GM12878 (cell line): ENCODE measurements around the gene ZBTB48. TPM values are rescaled to one million over a fixed set of nuclear protein-coding genes. Genes with fewer than 3 reads are reported as not detected.

Experiments
- ATAC-seq: fragments of 200-7000 bp; cut with Tn5 transposase; 3 replicates; pipeline ENCODE4 v1.9.1; 2020; ENCODE audit warnings: mild to moderate bottlenecking, moderate library complexity
- BruUV-seq: library from RNA; stranded (reverse); fragments of 400-500 nt; replicated peaks from 2 replicates; lab custom pipeline; 2021; lab: Mats Ljungman, UMichigan
- CTCF ChIA-PET: fragments of 300-600 bp; sonication (Branson Sonifier 250); formaldehyde crosslinking; extraction: SDS; loops from one replicate; lab custom pipeline; 2021; ENCODE audit warnings: inconsistent platforms; lab: Yijun Ruan, JAX
- POLR2A ChIA-PET: fragments of 350-600 bp; formaldehyde crosslinking; extraction: SDS; loops from one replicate; lab custom pipeline; 2021; ENCODE audit warnings: inconsistent platforms; lab: Charles Lee
- RAD21 ChIA-PET: fragments of 300-600 bp; sonication (Branson Sonifier 250); formaldehyde crosslinking; loops from one replicate; lab custom pipeline; 2023; ENCODE audit warnings: antibody characterized with exemption; ENCODE audit not compliant: unreplicated experiment; lab: Charles Lee
- SMC1A ChIA-PET: fragments of 300-600 bp; sonication (Branson Sonifier 250); formaldehyde crosslinking; loops from one replicate; lab custom pipeline; 2023; ENCODE audit not compliant: unreplicated experiment, uncharacterized antibody; lab: Charles Lee
- DNase-seq: peaks from one replicate; pipeline ENCODE4 v3.0.0-alpha.2; 2011; ENCODE audit warnings: low read depth, low spot score
- FAIRE-seq: peaks from 3 replicates; lab custom pipeline; 2011; peaks lifted over from hg19 to GRCh38; lab: Jason Lieb, UNC
- H2AFZ ChIP-seq: 2 replicates; pipeline ENCODE4 v1.6.0; 2011; ENCODE audit warnings: low read depth, low read length, control low read depth; ENCODE audit not compliant: control insufficient read depth
- H3K27ac ChIP-seq: 2 replicates; pipeline ENCODE4 v1.5.1; 2011; ENCODE audit warnings: control low read depth; ENCODE audit not compliant: control insufficient read depth, insufficient read depth
- H3K27me3 ChIP-seq, 2 experiments: replicated peaks in 1 of 2; 2 replicates each; pipeline versions ENCODE4 v1.6.0 to v1.6.1; 2011; ENCODE audit warnings: low read length in 1 of 2; ENCODE audit not compliant: control insufficient read depth in 2 of 2, insufficient read depth in 2 of 2
- H3K36me3 ChIP-seq, 2 experiments: 2 replicates each; pipeline ENCODE4 v1.5.1; 2011; ENCODE audit warnings: low read length in 1 of 2; ENCODE audit not compliant: control insufficient read depth in 2 of 2, insufficient read depth in 2 of 2
- H3K4me1 ChIP-seq: 2 replicates; pipeline ENCODE4 v1.6.1; 2011; ENCODE audit warnings: mild to moderate bottlenecking, low read length, moderate library complexity, mixed read lengths; ENCODE audit not compliant: control insufficient read depth, insufficient read depth
- H3K4me2 ChIP-seq: 2 replicates; pipeline ENCODE4 v1.6.0; 2011; ENCODE audit warnings: control low read depth; ENCODE audit not compliant: control insufficient read depth, insufficient read depth
- H3K4me3 ChIP-seq: fragments of 200-600 bp; sonication (generic); 2 replicates; pipeline ENCODE4 v1.5.1; 2016
- H3K79me2 ChIP-seq: 2 replicates; pipeline ENCODE4 v1.6.0; 2011; ENCODE audit warnings: low read length; ENCODE audit not compliant: control insufficient read depth, insufficient read depth
- H3K9ac ChIP-seq: 2 replicates; pipeline ENCODE4 v1.8.0; 2011; ENCODE audit warnings: low read length, control low read depth, mixed read lengths; ENCODE audit not compliant: control insufficient read depth, insufficient read depth
- H3K9me3 ChIP-seq: replicated peaks from 3 replicates; pipeline ENCODE4 v1.5.1; 2011; ENCODE audit warnings: mild to moderate bottlenecking, low read length; ENCODE audit not compliant: control insufficient read depth, insufficient read depth
- H4K20me1 ChIP-seq: 2 replicates; pipeline ENCODE4 v1.6.0; 2011; ENCODE audit not compliant: control insufficient read depth, insufficient read depth
- TCF7 ChIP-seq: IDR thresholded peaks from 2 replicates; pipeline ENCODE4 v1.6.1; 2014; ENCODE audit warnings: antibody characterized with exemption, borderline replicate concordance
- ZBTB33 ChIP-seq: fragments of 450-650 bp; IDR thresholded peaks from 2 replicates; pipeline ENCODE4 v1.6.1; 2017; ENCODE audit warnings: mild to moderate bottlenecking
- WGBS: methylation state at CpG from one replicate; pipeline ENCODE4 v1.1.6; 2016; ENCODE audit warnings: low lambda C conversion rate; ENCODE audit not compliant: insufficient replicate concordance, insufficient coverage; ENCODE audit errors: missing lambda C conversion rate; 5-methylcytosine and 5-hydroxymethylcytosine counted together
- in situ Hi-C: fragments of 300-500 bp; cut with MboI; formaldehyde crosslinking; loops from 9 replicates; pipeline ENCODE4 v1.14.3; 2018; ENCODE audit warnings: mixed read lengths
- intact Hi-C: fragments of 100-400 bp; cut with micrococcal nuclease; formaldehyde crosslinking; loops from one replicate; pipeline ENCODE4 v1.14.2; 2022; ENCODE audit not compliant: unreplicated experiment
- polyA plus RNA-seq, 11 experiments: library from polyadenylated mRNA; depleted of rRNA in 4 of 11; unstranded in 6 of 11; stranded (reverse) in 5 of 11; fragments of >200 nt; fragmentation: Nextera tagmentation in 4 of 11; fragmentation: Illumina TruSeq in 1 of 11; extraction: Ambion mirVana in 4 of 11; extraction: Trizol in 1 of 11; gene quantifications; 1 replicate in 1 of 11; 2 replicates in 10 of 11; pipeline versions ENCODE4 v1.2.1 to v1.2.3, GENCODE V29; 2011 to 2016; ENCODE audit warnings: inconsistent platforms in 2 of 11, missing spikeins in 2 of 11, low read depth in 1 of 11
- total RNA-seq, 4 experiments: library from RNA; depleted of rRNA in 3 of 4; stranded (reverse); fragments of >200 nt in 3 of 4; fragmentation: Illumina TruSeq in 1 of 4; extraction: Trizol in 1 of 4; gene quantifications; 2 replicates each; pipeline versions ENCODE4 v1.2.1 to v1.2.3, GENCODE V29; 2013 to 2021
- TF ChIP-seq, protein P1 (sequence below): fragments of 450-650 bp; IDR thresholded peaks from 2 replicates; pipeline ENCODE4 v1.6.1; 2016; ENCODE audit warnings: mild to moderate bottlenecking

The ZBTB48 gene
- total and polyA plus RNA-seq, 10 of the 15 experiments (the other 5 are each of a cell fraction or from before 2014, with no cell fraction given) = 1.00 to 25.3 (median 16.7) TPM

DNA sequence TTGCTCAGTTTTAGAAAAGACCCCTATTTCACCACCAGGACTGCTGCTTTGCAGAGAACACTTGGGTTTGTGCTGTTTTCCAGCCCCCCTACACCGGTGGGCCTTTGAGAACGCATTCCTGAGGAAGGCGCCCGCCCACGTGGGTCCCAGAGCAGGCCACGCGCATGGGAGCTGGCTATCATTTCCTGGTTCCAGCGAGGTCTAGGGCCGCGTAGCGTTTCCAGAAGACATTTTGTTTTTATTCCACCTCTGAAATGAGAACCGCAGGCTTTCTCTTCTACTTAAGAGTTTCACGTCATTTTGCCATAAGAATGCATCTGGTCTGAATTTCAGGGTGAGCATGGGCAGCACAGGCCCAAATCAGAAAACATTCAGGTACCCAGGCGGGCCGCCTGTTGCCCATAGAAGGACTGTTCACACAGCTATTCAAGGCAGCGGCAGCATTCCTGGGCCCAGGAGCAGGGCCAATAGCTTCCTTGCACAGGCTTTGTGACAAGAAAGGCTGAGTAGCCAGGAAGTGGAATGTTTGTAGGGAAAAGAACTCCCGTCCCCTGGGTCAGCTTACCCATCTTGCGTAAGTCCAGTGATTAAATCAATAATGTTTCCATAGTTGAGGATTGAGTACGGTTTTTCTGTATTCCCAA is 24.2 kb downstream of the ZBTB48 start:
- no TSS peak for BruUV-seq
- Histone ChIP-seq H3K9ac (no peak overlapping the region), H3K4me1 (peaks cover 10% of the 10 kb centered on the region), H4K20me1 (no peaks in the 10 kb centered on the region), H2AFZ (peak overlapping the region; percentile 70), H3K27me3 (no peaks in the 10 kb centered on the region), H3K4me2 (peak overlapping the region; percentile 100; the same call in 1 of the 2 replicates), H3K27ac (peak overlapping the region; percentile 3; the same call in 1 of the 2 replicates), H3K79me2 (peaks cover 33% of the 10 kb centered on the region), H3K9me3 (no peaks in the 10 kb centered on the region), H3K4me3 (0 out of 2 replicates have a peak overlapping the region, but pooled peaks have one; percentile 94), H3K36me3 (no peaks in the 10 kb centered on the region; a peak in 1 of 4 replicates)
- DNase-seq = no peak
- POLR2A ChIA-PET = interaction anchor here (0.5 to 0.9 kb wide), 3 partner anchors 8 to 66 kb away, joined by 3 to 4 read pairs (median 3); no protein-coding TSS in a partner anchor
- SMC1A ChIA-PET = interaction anchor here (0.9 to 1.2 kb wide), 2 partner anchors 8 to 25 kb away, joined by 3 to 5 read pairs; partner anchors contain the start of gene ZBTB48
- intact Hi-C loops (no loop called here), in situ Hi-C loops (no loop called here)
- CTCF ChIA-PET = interaction anchor here (0.7 to 5.4 kb wide), 3 partner anchors 8 to 50 kb away, joined by 3 to 39 read pairs (median 3); partner anchors contain the start of genes NOL9 and TAS1R1
- TF ChIP-seq, protein P1, sequence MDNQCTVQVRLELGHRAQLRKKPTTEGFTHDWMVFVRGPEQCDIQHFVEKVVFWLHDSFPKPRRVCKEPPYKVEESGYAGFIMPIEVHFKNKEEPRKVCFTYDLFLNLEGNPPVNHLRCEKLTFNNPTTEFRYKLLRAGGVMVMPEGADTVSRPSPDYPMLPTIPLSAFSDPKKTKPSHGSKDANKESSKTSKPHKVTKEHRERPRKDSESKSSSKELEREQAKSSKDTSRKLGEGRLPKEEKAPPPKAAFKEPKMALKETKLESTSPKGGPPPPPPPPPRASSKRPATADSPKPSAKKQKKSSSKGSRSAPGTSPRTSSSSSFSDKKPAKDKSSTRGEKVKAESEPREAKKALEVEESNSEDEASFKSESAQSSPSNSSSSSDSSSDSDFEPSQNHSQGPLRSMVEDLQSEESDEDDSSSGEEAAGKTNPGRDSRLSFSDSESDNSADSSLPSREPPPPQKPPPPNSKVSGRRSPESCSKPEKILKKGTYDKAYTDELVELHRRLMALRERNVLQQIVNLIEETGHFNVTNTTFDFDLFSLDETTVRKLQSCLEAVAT = 0 out of 2 replicates have a peak, but pooled peaks have one; percentile 30
- TF ChIP-seq TCF7 (no peak), ZBTB33 (peak; percentile 73; the same call in 1 of the 2 replicates)
- 98% methylated on average over 19 of the region's 19 CpGs for WGBS
- RAD21 ChIA-PET = no interaction called here
- ATAC-seq = no peak
- no peak for FAIRE-seq
